Astrocyte (in vitro differentiated cells and primary cell): ENCODE results near the gene DIP2C.

Experiments used
- EZH2 ChIP-seq: IDR thresholded peaks from 2 replicates; pipeline ENCODE4 v1.6.1; 2012; ENCODE audit warnings: mild to moderate bottlenecking, low read length, inconsistent platforms; ENCODE audit not compliant: insufficient read depth
- TF ChIP-seq, protein P1 (sequence below): IDR thresholded peaks from 2 replicates; pipeline ENCODE4 v1.5.1; 2011; ENCODE audit warnings: low read depth, mild to moderate bottlenecking, inconsistent platforms, low read length, moderate library complexity; ENCODE audit not compliant: insufficient read depth

- no peak for TF ChIP-seq EZH2
- TF ChIP-seq, protein P1, sequence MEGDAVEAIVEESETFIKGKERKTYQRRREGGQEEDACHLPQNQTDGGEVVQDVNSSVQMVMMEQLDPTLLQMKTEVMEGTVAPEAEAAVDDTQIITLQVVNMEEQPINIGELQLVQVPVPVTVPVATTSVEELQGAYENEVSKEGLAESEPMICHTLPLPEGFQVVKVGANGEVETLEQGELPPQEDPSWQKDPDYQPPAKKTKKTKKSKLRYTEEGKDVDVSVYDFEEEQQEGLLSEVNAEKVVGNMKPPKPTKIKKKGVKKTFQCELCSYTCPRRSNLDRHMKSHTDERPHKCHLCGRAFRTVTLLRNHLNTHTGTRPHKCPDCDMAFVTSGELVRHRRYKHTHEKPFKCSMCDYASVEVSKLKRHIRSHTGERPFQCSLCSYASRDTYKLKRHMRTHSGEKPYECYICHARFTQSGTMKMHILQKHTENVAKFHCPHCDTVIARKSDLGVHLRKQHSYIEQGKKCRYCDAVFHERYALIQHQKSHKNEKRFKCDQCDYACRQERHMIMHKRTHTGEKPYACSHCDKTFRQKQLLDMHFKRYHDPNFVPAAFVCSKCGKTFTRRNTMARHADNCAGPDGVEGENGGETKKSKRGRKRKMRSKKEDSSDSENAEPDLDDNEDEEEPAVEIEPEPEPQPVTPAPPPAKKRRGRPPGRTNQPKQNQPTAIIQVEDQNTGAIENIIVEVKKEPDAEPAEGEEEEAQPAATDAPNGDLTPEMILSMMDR, result no peak
Observed at GRCh38 chr10:683448-684071, 5.9 kb downstream of the DIP2C start.
